Measurements from ENCODE around the gene MLNR. TPM values are rescaled to one million over a fixed set of nuclear protein-coding genes. Genes with fewer than 3 reads are reported as not detected.

MLNR gene
- total RNA-seq, 2 experiments from 2014 or later = not detected

DNA sequence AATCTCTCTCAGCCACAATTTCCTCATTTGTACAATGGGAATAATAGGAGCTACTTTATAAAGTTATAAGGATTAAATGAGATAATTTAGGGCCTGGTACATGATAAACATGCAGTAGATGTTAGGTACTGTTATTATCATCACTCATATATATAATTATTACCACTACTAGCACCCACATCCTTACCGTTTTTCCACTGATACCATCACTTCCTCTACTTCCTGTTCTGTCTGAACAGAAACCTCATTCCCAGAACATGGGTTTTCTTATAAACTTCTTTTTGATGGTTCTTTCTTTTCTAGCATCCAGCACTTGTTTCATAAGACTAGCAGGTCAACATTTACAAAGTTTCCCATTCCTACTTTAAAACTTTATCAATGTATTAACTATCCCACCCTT lies 33.9 kb downstream of the MLNR start:
- DNase-seq (ENCODE audit: low spot score) = no peak
- Histone ChIP-seq H3K4me2 (ENCODE audit: low read length) (no peak overlapping the region), H3K9me2 (ENCODE audit: insufficient read depth, low read length) (no peaks in the 10 kb centered on the region), H3K79me2 (ENCODE audit: insufficient read depth, low read depth, low read length) (peaks cover 4% of the 10 kb centered on the region; the same call in 1 of the 2 replicates), H3K36me3 (ENCODE audit: insufficient read depth, low read length) (peaks cover 74% of the 10 kb centered on the region), H3K27ac (ENCODE audit: low read depth, low read length, poor library complexity, severe bottlenecking) (no peak overlapping the region), H4K20me1 (ENCODE audit: insufficient read depth, low read length) (no peaks in the 10 kb centered on the region), H3K9me3 (ENCODE audit: low read length) (no peaks in the 10 kb centered on the region), H3K4me1 (ENCODE audit: insufficient read depth, low read length, poor library complexity, severe bottlenecking) (peaks cover 6% of the 10 kb centered on the region), H2AFZ (ENCODE audit: low read length) (no peak overlapping the region), H3K4me3 (ENCODE audit: low read depth, low read length, poor library complexity, severe bottlenecking) (no peak overlapping the region)
- BruUV-seq (replicated peaks) = no TSS peak
- ChIA-PET CTCF (ENCODE audit: unreplicated experiment) (no interaction called here), POLR2A (no interaction called here)
- TF ChIP-seq, protein P1, sequence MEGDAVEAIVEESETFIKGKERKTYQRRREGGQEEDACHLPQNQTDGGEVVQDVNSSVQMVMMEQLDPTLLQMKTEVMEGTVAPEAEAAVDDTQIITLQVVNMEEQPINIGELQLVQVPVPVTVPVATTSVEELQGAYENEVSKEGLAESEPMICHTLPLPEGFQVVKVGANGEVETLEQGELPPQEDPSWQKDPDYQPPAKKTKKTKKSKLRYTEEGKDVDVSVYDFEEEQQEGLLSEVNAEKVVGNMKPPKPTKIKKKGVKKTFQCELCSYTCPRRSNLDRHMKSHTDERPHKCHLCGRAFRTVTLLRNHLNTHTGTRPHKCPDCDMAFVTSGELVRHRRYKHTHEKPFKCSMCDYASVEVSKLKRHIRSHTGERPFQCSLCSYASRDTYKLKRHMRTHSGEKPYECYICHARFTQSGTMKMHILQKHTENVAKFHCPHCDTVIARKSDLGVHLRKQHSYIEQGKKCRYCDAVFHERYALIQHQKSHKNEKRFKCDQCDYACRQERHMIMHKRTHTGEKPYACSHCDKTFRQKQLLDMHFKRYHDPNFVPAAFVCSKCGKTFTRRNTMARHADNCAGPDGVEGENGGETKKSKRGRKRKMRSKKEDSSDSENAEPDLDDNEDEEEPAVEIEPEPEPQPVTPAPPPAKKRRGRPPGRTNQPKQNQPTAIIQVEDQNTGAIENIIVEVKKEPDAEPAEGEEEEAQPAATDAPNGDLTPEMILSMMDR (conservative IDR thresholded peaks at IDR 0.05; ENCODE audit: low read length) = no peak
- intact Hi-C loops (cut with micrococcal nuclease; ENCODE audit: unreplicated experiment) = no loop called here

DNA sequence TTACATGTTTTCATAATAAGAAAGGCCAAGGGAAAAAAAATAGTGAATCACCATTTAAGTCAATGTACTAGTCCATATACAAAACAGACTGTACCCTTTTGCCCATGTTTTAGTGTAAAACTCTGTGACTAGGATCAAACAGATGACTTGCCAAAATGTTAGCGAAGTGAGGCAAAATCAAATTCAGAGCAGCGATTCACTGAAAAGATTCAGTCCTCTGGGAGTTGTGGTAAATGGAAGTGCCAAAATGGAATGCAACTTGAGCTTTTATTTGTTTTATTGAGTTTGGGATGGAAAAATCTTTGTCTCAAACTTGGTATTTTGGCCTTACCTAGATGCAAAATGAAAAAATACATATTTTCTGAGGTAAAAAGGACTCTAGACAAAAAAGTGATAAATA lies 36.7 kb downstream of the MLNR start:
- no peak for DNase-seq (ENCODE audit: low spot score)
- peaks cover 83% of the 10 kb centered on the region for H3K36me3 ChIP-seq (ENCODE audit: insufficient read depth, low read length)

GRCh38 chr13:49258089-49258796 lies 38.1 kb downstream of the MLNR start:
- ChIA-PET CTCF (ENCODE audit: unreplicated experiment) (no interaction called here), POLR2A (interaction anchor here (0.6 to 1.7 kb wide), 6 partner anchors 10 to 1430 kb away, joined by 3 to 5 read pairs (median 4); partner anchors contain the start of gene CDADC1)
- Histone ChIP-seq H3K9me3 (ENCODE audit: low read length) (no peaks in the 10 kb centered on the region), H4K20me1 (ENCODE audit: insufficient read depth, low read length) (no peaks in the 10 kb centered on the region), H3K4me3 (ENCODE audit: low read depth, low read length, poor library complexity, severe bottlenecking) (no peak overlapping the region), H3K4me1 (ENCODE audit: insufficient read depth, low read length, poor library complexity, severe bottlenecking) (no peaks in the 10 kb centered on the region), H3K4me2 (ENCODE audit: low read length) (no peak overlapping the region), H3K9me2 (ENCODE audit: insufficient read depth, low read length) (no peaks in the 10 kb centered on the region), H3K27ac (ENCODE audit: low read depth, low read length, poor library complexity, severe bottlenecking) (no peak overlapping the region), H3K79me2 (ENCODE audit: insufficient read depth, low read depth, low read length) (no peaks in the 10 kb centered on the region), H2AFZ (ENCODE audit: low read length) (no peak overlapping the region), H3K36me3 (ENCODE audit: insufficient read depth, low read length) (peaks cover 79% of the 10 kb centered on the region)
- intact Hi-C loops (cut with micrococcal nuclease; ENCODE audit: unreplicated experiment) = no loop called here
- TF ChIP-seq EZH2phosphoT487 (IDR thresholded peaks at IDR 0.05; ENCODE audit: borderline replicate concordance, low read depth, low read length) = no peak
- TF ChIP-seq, protein P1 (conservative IDR thresholded peaks at IDR 0.05; ENCODE audit: low read length) = no peak
- no TSS peak for BruUV-seq (replicated peaks)
- DNase-seq (ENCODE audit: low spot score) = no peak

More for the DNA sequence above, 36.7 kb downstream of the MLNR start:
- intact Hi-C loops (cut with micrococcal nuclease; ENCODE audit: unreplicated experiment) = no loop called here
- CTCF ChIA-PET (ENCODE audit: unreplicated experiment) = no interaction called here
- H3K79me2 ChIP-seq (ENCODE audit: insufficient read depth, low read depth, low read length) = no peaks in the 10 kb centered on the region
- BruUV-seq (replicated peaks) = TSS peak; percentile 29
- TF ChIP-seq EZH2phosphoT487 (IDR thresholded peaks at IDR 0.05; ENCODE audit: borderline replicate concordance, low read depth, low read length) = no peak
- TF ChIP-seq, protein P1 (conservative IDR thresholded peaks at IDR 0.05; ENCODE audit: low read length) = no peak
- H3K9me3 ChIP-seq (ENCODE audit: low read length) = no peaks in the 10 kb centered on the region
- H3K4me1 ChIP-seq (ENCODE audit: insufficient read depth, low read length, poor library complexity, severe bottlenecking) = peaks cover 3% of the 10 kb centered on the region
- H3K9me2 ChIP-seq (ENCODE audit: insufficient read depth, low read length) = no peaks in the 10 kb centered on the region
- H3K4me2 ChIP-seq (ENCODE audit: low read length) = no peak overlapping the region
- POLR2A ChIA-PET = interaction anchor here (0.9 to 1.5 kb wide), 2 partner anchors 8 to 9 kb away, joined by 3 to 5 read pairs; partner anchors contain the start of gene CDADC1
- H3K4me3 ChIP-seq (ENCODE audit: low read depth, low read length, poor library complexity, severe bottlenecking) = no peak overlapping the region
- H4K20me1 ChIP-seq (ENCODE audit: insufficient read depth, low read length) = no peaks in the 10 kb centered on the region
- no peak overlapping the region for H3K27ac ChIP-seq (ENCODE audit: low read depth, low read length, poor library complexity, severe bottlenecking)
- no peak overlapping the region for H2AFZ ChIP-seq (ENCODE audit: low read length)

Measured in OCI-LY7 (cell line).